NCI-H2196 treated with DMSO at 0.1 percent for 48 hours (cell line): ENCODE data around the gene TCAIM.
"Not testable (repeated sequence)": the region's sequence is repeated elsewhere in the genome, so short reads cannot be mapped to it uniquely, and the experiment has no call there.

Source experiments
- DNase-seq: peaks from one replicate; lab custom pipeline; 2025; ENCODE audit not compliant: unreplicated experiment; lab: John Stamatoyannopoulos, UW

Gene TCAIM

GRCh38 chr3:44412365-44412764, 73.8 kb downstream of the TCAIM start:
- no peak for DNase-seq

- no peak for DNase-seq
Measured at GRCh38 chr3:44414517-44415090, 76.0 kb downstream of the TCAIM start.

DNA sequence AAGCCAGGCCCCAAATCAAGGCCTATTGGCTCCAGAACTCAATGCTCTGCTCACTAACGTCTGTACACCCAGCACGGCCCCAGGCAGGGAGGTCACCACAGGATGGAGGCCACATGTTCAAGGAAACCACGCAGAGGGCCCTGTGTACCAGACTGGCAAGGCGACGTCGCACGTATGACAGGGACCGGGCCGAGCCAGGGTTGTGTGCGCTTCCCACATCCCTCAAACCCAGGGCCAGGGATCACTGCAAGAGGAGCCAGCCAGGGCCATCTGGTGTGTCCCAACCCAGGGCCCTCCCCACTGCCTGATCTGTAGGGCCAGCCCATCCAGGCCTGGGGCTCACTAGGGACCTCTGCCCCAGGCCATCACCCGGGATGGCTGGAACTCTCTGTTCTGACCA, 76.9 kb downstream of the TCAIM start:
- no peak for DNase-seq

- no peak for DNase-seq
Measured at GRCh38 chr3:44416031-44417030, 77.8 kb downstream of the TCAIM start.

- DNase-seq, result not testable (repeated sequence)
Measured at GRCh38 chr3:44418118-44418517, 79.6 kb downstream of the TCAIM start.

DNA sequence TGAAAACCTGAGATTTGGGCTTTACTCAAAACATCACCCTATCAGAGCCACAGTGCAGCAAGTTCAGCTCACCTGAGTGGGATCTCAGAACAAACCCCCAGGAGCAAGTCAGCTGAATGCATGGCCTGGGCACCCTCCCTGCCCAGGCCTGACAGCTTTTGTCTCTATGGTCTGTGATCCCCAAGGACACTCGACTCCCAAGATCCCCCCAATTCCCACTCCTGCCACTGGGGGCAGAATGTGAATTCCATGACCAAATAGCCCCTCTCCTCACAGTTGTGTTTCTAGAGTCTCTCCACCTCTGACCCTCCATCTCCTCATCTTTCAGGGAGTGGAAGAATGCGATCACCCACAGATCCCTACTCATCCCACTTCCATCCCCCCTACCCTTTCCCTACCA, 80.0 kb downstream of the TCAIM start:
- no peak for DNase-seq

- DNase-seq, result no peak
Measured at GRCh38 chr3:44419116-44419922, 80.8 kb downstream of the TCAIM start.

GRCh38 chr3:44419923-44420650, 81.5 kb downstream of the TCAIM start:
- DNase-seq, result no peak

GRCh38 chr3:44420676-44421075, 82.1 kb downstream of the TCAIM start:
- DNase-seq, result no peak

- no peak for DNase-seq
Measured at GRCh38 chr3:44421280-44421679, 82.7 kb downstream of the TCAIM start.

DNA sequence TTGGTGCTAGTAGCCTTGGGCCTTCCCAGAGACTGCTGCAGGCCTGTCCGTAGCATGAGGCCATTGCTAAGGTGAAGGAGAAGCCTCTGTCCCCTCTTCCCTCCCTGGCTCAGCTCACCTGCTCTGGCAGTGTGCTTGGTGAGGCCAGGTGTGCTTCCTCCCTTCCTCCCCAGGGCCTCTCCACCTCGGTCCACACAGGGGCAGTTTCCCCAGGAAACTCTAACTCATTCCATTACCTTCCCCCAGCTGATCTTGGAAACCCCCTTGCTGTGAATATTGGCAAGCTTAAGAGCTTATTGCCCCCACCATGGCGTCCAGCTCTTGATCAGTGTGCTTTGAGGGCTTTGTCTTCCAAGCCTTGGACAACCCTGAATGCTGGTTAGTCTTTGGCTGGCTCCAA, 86.2 kb downstream of the TCAIM start:
- DNase-seq, result no peak

DNA sequence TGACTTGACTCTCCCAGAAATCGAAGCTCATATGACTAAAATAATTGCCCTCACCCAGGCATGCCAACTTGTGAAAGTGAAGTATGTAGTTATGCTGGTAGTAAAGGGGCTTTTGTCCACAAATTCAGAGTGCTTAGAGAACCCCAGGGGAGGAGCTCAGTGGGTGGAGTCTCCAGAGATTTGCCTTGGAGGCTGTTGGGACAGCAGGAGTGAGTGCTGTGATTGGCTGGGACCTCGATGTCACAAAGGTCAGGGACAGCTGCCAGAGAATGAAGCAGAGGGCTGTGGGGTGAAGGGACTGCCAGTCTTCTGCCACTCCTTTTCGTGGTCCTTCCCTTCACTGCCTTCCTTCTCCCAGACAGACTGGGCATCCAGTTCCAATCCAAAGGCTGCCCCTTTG, 89.1 kb downstream of the TCAIM start:
- DNase-seq, result no peak

DNA sequence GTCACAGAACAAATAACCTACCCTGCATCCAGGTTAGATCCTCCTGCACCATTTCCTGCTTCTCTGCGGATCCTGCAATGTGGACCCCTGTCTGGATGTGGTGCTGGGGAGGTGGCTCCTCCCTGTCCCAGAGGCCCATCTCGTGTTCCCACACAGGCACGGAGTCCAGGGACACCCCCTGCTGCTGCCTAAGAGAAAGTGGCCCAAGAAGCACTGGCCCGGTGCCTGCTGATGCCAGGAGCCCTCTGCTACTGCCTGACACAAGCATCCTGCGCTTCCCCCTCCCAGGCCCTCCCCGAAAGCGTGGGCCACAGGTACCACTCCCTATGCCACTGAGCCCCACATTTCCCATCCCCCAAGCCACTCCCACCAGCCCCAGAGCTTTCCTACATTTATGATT, 90.3 kb downstream of the TCAIM start:
- DNase-seq, result no peak

GRCh38 chr3:44429459-44429858, 90.9 kb downstream of the TCAIM start:
- DNase-seq, result no peak

GRCh38 chr3:44430466-44430865, 91.9 kb downstream of the TCAIM start:
- no peak for DNase-seq

DNA sequence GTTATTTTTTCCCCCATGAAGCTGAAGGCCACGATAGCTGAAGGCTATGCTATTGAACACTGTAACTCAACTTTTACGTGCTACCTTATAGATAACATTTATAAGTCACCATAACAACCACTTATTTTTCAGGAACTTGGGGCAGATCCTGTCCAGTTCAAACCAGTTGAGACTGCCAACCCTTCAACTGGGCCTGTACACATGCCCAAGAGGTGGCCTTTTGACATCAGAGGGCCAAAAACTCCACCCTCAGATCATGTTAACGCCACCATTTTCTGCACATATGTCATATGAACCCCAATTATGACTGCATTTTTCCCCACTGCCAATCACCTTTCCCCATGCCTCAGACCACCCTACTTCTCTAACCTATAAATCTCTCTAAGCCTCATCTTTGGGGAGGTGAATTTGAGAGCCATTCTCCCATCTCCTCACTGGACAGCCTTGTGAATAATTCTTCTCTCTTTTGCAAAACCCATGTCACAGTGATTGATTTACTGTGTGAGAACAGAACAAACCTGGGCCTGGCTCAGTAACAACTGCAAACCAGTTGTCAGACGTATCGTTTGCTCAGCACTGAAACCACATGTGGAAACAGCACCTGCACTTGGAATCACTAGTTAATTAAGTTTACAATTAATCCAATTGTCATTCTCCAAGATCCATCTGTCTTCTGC, 96.4 kb downstream of the TCAIM start:
- no peak for DNase-seq

- no peak for DNase-seq
Measured at GRCh38 chr3:44436181-44436580, 97.6 kb downstream of the TCAIM start.

DNA sequence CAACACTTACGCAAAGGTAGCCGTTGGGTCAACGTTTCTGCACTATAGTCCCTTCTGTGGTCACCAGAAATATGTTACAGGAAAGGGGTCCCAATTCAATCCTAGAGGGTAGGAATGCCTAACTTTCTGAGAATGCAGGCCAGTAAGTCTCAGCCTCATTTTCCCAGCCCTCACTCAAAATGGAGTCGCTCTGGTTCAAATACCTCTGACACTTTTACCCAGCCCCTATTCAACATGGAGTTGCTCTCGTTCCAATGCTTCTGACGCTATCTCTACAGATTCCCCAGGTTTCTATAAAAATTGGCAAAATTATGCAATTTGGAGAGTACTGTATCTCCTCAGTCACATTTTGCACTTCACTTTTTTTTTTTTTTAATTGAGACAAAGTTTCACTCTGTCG, 99.2 kb downstream of the TCAIM start:
- DNase-seq, result no peak

DNA sequence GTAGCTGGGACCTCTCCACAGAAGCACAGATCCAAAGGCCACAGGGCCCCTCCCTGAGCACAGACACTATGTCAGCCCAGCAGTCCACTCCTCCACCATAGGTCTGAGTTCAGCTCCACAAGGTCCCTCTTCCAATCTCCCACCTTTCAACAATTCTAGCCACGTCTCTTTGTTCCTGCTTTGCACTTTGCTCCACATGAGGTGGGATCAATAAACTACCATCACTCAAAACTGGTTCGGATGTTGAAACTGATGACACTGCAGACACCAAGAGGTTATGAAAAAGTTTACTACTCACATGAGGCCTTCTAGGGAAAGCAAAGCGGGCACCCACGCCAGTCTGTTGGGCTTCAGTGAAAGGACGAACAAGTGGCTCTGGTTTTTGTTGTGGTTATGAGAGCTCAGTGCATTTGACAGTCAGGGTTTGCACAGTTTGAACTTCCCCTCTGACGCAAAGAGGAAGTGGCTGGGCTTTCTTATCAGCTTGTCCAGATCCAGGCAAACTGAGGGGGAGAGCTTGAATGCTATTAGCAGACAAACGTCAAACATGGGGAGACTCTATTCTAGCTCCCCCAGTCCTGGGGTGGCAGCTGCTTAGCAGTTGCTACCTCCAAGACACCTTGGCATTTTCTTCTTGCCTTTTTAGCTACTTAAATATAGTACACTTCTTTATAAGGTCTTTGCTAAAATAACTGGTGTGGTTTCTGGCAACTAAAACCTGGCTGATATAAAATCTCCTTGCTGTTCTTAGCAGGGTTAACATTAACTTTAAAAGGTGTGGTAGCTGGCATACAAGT, 101.1 kb downstream of the TCAIM start:
- DNase-seq, result no peak
